SU-DHL-6 (cell line): ENCODE measurements around the gene AKAP1.

Experiments used
- EZH2phosphoT487 ChIP-seq: fragments of 200-600 bp; sonication (generic), shearing (Covaris generic); conservative IDR thresholded peaks from 2 replicates; pipeline ENCODE4 v1.6.1; 2018; ENCODE audit warnings: mild to moderate bottlenecking, antibody characterized with exemption, low read length, moderate library complexity, mixed read lengths
- TF ChIP-seq, protein P1 (sequence below): fragments of 200-600 bp; sonication (generic); IDR thresholded peaks from one replicate; pipeline ENCODE4 v1.5.1; 2017; ENCODE audit warnings: antibody characterized with exemption, mild to moderate bottlenecking, low read length, moderate library complexity; ENCODE audit not compliant: insufficient read depth, poor library complexity, severe bottlenecking

DNA sequence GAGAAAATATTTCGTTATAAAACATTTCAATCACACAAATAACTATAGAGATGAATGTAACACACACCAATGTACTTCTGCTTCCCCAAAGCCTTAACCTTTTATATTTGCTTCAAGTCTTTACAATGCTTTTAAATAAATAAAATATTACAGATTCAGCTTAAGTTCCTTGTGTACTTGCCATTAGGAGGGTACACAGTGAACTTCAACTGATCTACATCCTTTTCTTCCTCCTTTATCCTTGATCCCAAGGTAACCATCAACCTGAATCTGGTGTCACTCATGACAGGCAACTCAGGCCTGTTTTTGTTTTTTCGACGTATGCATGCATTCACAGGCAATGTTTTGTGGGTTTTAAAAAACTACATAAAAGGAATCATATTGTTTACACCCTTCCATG is 9.3 kb upstream of the AKAP1 start:
- TF ChIP-seq, protein P1, sequence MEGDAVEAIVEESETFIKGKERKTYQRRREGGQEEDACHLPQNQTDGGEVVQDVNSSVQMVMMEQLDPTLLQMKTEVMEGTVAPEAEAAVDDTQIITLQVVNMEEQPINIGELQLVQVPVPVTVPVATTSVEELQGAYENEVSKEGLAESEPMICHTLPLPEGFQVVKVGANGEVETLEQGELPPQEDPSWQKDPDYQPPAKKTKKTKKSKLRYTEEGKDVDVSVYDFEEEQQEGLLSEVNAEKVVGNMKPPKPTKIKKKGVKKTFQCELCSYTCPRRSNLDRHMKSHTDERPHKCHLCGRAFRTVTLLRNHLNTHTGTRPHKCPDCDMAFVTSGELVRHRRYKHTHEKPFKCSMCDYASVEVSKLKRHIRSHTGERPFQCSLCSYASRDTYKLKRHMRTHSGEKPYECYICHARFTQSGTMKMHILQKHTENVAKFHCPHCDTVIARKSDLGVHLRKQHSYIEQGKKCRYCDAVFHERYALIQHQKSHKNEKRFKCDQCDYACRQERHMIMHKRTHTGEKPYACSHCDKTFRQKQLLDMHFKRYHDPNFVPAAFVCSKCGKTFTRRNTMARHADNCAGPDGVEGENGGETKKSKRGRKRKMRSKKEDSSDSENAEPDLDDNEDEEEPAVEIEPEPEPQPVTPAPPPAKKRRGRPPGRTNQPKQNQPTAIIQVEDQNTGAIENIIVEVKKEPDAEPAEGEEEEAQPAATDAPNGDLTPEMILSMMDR = no peak
- no peak for TF ChIP-seq EZH2phosphoT487
